GM18505 (cell line): ENCODE measurements around the gene ARSB.
"Not testable (repeated sequence)": the region's sequence is repeated elsewhere in the genome, so short reads cannot be mapped to it uniquely, and the experiment has no call there.

Source experiments
- ATAC-seq: cut with Tn5 transposase; IDR thresholded peaks from one replicate; pipeline ENCODE4 v1.9.1; 2021; ENCODE audit not compliant: unreplicated experiment
- POLR2A ChIP-seq: IDR thresholded peaks from 4 replicates; pipeline ENCODE4 v1.6.1; 2011; ENCODE audit warnings: borderline replicate concordance; ENCODE audit not compliant: insufficient read depth, insufficient read length; ENCODE audit errors: extremely low read depth

ARSB gene

DNA sequence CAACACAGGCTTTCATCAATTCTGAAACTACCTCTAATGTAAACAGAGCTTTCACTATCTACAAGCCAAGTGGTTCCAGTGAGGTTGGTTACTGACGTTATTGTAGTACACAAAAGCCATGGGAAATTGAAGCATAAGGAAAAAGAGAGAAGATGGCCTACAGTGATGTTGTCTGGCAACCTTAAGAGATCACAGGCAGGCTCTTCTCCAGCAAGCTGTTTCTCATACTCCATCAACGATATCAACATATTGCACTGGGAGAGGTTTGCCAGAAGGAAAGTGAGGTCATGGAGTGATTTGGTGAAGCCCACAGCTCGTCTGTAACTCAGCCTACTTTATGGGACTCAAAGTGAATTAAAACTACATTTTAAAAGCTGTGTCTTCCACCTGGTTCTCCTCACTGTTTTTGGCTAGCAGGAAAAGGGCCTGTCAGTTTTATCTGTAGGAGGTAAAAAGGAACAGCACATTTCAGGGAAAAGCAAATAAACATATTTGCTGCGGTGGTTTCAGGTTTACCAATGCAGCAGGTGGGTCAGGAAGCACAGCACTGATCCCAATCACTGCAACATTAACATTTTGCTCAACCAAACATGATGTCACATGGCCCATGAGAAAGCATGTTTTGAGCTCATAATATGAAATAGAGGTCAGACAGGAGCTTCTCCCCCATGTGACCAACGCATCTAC lies 72.9 kb downstream of the ARSB start:
- ATAC-seq = no peak
- no peak for TF ChIP-seq POLR2A

DNA sequence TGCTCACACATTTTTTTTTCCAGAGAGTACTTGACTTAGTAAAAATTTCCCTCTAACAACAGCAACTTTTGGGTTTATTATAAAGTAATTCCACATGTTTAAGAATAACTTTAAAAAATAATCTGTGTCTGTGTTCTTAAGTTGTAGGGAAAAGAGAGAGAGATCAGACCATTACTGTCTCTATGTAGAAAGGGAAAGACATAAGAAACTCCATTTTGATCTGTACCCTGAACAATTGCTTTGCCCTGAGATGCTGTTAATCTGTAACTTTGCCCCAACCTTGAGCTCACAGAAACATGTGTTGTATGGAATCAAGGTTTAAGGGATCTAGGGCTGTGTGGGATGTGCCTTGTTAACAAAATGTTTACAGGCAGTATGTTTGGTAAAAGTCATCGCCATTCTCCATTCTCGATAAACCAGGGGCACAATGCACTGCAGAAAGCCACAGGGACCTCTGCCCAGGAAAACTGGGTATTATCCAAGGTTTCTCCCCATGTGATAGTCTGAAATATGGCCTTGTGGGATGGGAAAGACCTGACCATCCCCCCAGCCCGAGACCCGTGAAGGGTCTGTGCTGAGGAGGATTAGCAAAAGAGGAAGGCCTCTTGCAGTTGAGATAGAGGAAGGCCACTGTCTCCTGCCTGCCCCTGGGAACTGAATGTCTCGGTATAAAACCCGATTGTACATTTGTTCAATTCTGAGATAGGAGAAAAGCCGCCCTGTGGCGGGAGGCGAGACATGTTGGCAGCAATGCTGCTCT lies 75.7 kb downstream of the ARSB start:
- ATAC-seq = not testable (repeated sequence)

DNA sequence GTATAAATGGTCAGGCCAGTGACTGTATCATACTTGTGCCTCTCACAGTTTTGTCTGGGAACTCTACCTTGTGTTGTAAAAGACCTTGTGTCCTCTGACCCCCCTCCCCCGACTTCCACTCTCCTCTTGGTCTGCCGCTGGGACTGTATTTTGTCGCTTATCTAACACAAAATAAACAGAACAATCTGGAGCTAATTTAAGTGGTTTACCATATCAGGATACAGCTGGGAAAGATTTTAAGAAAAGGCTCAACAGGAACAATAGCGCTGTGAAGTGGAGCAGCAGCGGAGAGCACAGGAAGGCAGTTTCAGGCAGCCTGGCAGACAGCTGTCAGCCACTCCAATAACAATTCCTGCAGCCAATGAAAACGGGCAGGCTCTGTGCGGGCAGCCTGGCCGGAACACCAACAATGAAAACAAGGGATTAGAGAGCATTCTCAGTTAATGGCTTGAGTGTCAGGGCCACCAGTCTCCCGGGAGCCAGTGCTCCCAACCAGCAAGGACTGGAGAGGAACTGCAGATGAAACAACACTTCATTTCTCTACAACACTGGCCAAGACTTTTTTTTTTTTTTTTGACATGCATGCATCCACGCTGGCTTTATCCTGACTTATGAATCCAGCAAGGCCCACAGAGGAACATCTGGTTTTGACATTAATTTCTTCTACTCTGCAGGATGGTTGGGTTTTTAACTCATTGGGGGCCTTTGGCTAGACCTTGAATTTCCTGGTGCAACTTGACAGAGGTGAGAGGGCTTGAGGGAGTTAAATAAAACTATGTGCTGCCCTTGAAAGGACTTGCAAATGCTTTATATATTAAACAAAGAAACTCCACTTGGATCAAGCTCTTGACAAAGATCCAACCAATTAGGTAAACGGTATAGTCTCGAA lies 76.7 kb downstream of the ARSB start:
- TF ChIP-seq POLR2A = no peak
- no peak for ATAC-seq

DNA sequence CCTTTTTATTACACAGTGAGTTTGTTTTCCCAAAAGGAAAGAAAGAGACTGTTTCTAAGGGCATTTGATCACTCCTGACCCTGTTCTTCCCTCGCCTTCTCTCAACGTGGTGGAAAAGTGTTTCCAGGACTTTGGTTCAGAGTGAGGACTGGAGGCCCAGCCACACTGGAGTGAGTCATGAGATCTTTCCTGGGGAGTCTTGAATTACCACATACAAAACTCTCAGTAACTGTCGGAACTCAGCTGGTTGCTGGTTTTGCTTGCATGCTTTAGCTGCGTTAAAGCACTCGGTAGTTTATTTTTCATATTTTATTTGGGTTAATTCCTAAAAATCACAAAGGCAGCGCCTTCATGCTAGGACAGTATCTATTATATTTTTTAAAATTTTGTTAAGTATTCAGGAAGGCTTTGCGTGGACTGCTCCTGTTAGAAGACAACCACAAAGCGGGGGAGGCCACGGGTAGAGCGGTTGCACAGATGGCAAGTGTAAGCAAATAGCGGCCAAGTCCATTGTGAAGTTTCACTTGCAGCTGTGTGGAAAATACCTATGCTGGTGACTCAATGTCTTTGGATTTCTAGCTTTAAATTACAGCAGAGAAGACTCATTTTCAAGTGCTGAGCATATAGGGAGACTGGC lies 77.7 kb downstream of the ARSB start:
- ATAC-seq = no peak
- TF ChIP-seq POLR2A = no peak

DNA sequence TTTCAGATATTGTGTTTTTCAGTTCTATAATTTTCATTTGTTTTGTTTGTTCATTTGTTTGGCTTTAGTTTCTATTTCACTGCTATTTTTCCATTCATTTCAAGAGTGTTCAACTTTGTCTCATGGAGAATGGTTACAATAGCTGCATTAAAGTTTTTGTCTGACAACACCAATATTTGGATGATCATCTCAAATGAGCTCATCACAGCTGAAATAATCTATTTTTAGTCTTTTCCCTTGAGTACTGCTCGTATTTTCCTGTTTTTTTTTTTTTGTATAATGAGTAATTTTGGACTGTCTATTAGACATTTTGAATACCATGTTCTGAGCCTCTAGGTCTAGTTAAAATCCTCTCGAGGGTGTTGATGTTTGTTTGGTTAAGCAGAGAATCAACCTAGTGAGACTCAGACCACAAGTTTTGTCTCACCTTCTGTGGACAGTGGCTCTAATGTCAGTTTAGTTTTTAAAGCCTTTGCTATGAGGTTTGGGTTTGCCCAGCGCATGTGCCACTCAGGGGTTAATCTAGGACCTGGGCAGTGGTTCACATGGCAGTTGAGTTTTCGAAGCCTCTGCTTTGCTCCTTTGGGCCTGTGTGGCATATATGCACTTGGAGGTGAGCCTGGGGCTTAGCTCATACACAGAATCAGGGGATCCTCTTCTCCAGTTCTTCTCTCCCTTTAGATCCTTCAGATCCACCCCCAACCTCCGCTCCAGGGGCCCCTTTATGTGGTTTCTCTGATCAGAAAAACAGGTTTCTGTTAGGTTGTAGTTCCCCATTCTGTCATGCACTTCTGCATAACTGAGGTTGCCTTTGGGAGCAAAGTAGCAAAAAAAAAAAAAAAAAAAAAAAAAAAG lies 79.8 kb downstream of the ARSB start:
- ATAC-seq = no peak
- TF ChIP-seq POLR2A = no peak

DNA sequence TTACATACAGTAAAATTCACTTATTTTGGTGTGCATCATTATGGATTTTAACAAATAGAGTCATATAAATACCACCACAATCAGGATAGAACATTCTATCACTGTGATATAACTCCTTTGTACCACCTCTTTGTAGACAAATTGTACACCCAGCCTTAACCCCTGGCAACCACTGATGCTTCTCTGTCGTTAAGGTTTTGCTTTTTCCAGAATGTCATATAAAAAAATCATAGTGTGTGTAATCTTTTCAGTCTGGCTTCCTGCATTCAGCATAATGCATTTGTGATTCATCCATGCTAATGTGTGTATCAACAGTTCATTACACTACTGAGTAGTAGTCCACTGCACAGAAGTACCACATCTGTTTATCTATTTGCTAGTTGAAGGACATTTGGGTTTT lies 81.2 kb downstream of the ARSB start:
- TF ChIP-seq POLR2A = no peak
- ATAC-seq = no peak

DNA sequence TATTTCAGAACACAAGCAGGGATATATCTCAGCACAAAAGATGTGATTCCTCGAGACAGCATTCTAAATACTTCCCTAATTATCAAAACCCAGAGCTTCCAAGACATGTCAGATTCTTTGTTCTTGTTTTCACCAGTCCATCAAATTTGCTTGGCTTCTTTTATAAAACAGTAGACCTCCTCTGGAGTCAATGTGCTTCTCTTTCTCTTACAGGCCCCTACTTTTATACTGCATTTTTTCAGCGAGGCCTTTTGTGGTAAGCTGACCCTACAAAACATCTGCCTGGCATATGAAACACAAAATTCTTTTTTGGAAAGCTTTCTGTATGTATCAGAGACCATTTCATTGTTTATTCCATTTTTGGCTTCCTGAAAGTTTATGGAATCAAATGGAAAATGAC lies 81.8 kb downstream of the ARSB start:
- no peak for TF ChIP-seq POLR2A
- no peak for ATAC-seq

DNA sequence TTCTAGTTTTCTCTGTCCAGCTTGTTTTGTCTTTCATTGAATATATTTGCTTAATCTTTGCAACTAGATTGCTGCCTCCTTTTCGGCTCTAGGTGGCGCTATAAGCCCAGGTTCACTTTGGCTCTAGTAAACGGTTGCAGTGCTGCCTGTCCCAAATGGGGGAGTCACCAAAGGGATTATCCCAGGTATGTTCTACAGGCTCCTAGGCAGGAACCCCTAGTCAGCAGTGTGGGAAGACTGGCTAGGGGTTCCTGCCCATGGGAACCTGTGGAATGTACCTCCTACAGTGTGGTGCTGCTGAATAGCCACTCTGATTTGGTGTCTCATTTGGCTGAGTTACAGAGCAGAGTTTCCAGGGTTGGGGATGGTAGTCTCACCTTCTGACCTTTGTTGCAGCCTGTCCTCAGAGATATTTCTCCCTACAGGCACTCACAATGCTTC lies 85.2 kb downstream of the ARSB start:
- ATAC-seq = no peak
- no peak for TF ChIP-seq POLR2A

DNA sequence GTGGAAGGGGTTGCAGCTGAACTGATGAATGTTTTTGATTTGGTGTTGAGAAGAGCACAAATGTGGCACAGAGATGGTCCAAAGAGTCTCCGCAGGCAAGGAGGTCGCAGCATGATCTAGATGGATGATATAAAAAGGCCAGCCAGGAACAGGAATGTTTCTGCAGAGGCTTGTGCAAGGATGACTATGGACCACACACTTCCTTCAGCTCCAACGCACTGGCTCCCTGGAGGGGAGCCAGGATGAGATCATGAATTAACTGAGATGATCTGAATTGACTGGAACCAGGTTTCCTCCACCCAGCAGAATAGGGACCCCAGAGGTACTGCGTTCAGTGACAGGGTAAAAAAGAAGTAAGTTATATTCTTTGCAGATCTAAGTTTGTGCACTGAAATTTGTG lies 89.0 kb downstream of the ARSB start:
- TF ChIP-seq POLR2A = no peak
- ATAC-seq = no peak

DNA sequence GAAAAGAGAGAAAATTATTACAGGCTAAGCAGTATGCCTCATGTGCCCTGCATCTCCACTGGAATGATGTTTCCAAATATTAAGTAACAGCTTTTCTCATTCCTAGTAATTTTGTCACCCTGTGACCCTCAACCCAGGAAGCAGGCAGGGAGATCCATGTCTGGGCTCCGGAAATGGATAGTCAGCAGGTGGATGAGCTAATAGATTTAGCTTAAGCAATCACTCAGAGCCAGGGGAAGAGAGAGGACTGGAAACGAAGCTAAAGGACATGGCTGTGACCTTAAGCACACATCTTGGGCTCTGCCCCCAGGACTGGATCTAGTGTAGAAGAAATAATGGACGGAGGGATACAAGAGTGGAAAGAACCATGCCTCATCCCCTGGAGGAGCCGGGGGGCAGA lies 89.5 kb downstream of the ARSB start:
- no peak for ATAC-seq
- no peak for TF ChIP-seq POLR2A

DNA sequence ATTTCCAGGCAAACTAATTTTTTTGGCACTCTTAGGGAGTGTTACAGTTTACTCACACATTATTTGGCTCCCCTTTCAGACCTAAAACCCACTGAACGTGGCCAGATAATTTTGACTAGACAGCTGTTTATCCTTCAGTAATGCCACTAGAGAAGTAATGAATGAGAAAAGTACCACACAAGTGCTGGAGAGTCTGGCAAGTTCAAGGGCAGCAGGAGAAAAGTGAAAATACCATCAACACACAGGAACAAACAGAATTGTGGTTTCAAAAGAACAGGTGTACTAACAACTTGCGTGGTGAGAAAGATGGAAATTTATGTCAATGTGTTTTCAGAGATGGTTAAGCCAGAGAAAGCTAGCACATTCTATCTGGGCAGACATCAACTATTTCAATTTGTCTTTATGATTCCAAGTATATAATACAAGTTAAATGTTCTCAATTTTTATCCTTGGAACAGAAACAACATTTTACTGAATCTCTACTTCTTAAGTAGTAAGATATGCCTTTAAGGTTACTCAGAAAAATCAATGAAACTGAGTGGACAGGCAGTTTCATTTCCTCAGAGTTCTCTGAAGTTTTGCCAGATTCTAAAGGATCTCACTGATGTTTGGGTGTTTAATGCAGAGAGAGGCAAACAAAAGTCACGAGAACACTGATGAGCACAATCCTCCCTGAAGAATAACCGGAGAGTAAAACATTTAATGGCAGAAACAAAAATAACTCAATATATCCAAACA lies 91.0 kb downstream of the ARSB start:
- no peak for ATAC-seq
- no peak for TF ChIP-seq POLR2A

DNA sequence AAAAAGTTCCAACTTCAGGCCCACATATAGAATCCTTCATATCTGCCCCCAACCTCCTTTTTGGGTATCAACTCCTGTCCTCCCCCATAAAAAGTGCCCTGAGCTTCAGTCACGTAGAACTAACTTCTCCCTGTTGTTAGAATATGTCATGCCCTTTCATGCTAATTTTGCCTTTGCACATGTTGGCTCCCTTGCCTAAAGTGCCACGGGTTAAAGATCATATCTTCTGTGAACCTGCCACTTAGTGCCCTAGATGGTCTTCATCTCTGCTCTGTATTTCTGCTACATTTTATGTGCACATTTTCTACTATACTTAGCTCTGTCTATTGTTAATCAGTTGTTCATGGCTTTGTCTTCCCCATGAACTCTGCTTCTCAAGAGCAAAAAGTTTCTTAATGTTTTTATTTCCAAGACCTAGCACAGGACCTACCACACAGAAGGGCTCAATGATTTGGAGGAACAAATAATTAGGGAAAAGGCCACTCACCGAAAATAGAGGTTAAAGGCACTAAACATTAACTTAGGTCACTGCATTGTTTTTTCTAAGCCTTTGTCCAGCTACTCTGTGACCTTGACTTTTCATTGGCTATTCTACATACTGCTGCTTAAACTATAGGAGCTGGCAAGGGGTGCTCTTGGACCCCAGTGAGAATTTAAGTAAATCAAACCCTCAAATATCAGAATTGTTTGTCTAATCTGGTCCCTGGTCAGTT lies 94.3 kb downstream of the ARSB start:
- TF ChIP-seq POLR2A = no peak
- no peak for ATAC-seq
